ENCODE results near the gene ADSL. TPM values are rescaled to one million over a fixed set of nuclear protein-coding genes. Genes with fewer than 3 reads are reported as not detected.

Gene ADSL
- total RNA-seq, 1 donor = 155 TPM

GRCh38 chr22:40408718-40409612 lies 62.7 kb downstream of the ADSL start:
- H3K36me3 ChIP-seq (ENCODE audit: insufficient read depth, low read length) = peaks cover 63% of the 10 kb centered on the region
- peak; percentile 82 for DNase-seq (ENCODE audit: insufficient read length, low spot score, missing footprints)
- no peaks in the 10 kb centered on the region for H3K9me3 ChIP-seq (ENCODE audit: low read depth, low read length)
- H3K79me2 ChIP-seq (ENCODE audit: insufficient read depth, low read length) = no peaks in the 10 kb centered on the region
- TF ChIP-seq CTCF (IDR thresholded peaks at IDR 0.05; ENCODE audit: extremely low read depth, low read depth, low read length) = no peak
- no peak overlapping the region for H2AFZ ChIP-seq (ENCODE audit: low read length)
- H4K20me1 ChIP-seq (ENCODE audit: insufficient read depth, low read length) = peaks cover 5% of the 10 kb centered on the region
- no peak overlapping the region for H3K4me2 ChIP-seq (ENCODE audit: insufficient read depth, low read length)
- no peak overlapping the region for H3K4me3 ChIP-seq (ENCODE audit: insufficient read depth, low read length)
- H3K4me1 ChIP-seq (ENCODE audit: insufficient read depth, low read length) = no peaks in the 10 kb centered on the region
- no peak overlapping the region for H3K27ac ChIP-seq (ENCODE audit: low read depth, low read length)
- no peaks in the 10 kb centered on the region for H3K27me3 ChIP-seq (ENCODE audit: insufficient read depth, low read length)

GRCh38 chr22:40409613-40410113 lies 63.4 kb downstream of the ADSL start:
- DNase-seq (ENCODE audit: insufficient read length, low spot score, missing footprints) = no peak
- Histone ChIP-seq H3K36me3 (ENCODE audit: insufficient read depth, low read length) (peaks cover 56% of the 10 kb centered on the region), H2AFZ (ENCODE audit: low read length) (no peak overlapping the region), H3K4me2 (ENCODE audit: insufficient read depth, low read length) (no peak overlapping the region), H3K9me3 (ENCODE audit: low read depth, low read length) (no peaks in the 10 kb centered on the region), H3K79me2 (ENCODE audit: insufficient read depth, low read length) (no peaks in the 10 kb centered on the region), H3K27ac (ENCODE audit: low read depth, low read length) (no peak overlapping the region), H3K4me1 (ENCODE audit: insufficient read depth, low read length) (no peaks in the 10 kb centered on the region), H3K4me3 (ENCODE audit: insufficient read depth, low read length) (no peak overlapping the region), H4K20me1 (ENCODE audit: insufficient read depth, low read length) (peaks cover 5% of the 10 kb centered on the region), H3K27me3 (ENCODE audit: insufficient read depth, low read length) (no peaks in the 10 kb centered on the region)
- no peak for TF ChIP-seq CTCF (IDR thresholded peaks at IDR 0.05; ENCODE audit: extremely low read depth, low read depth, low read length)

GRCh38 chr22:40410272-40410671 lies 64.0 kb downstream of the ADSL start:
- Histone ChIP-seq H3K36me3 (ENCODE audit: insufficient read depth, low read length) (peaks cover 53% of the 10 kb centered on the region), H3K4me1 (ENCODE audit: insufficient read depth, low read length) (no peaks in the 10 kb centered on the region), H3K4me2 (ENCODE audit: insufficient read depth, low read length) (no peak overlapping the region), H3K4me3 (ENCODE audit: insufficient read depth, low read length) (no peak overlapping the region), H3K9me3 (ENCODE audit: low read depth, low read length) (no peaks in the 10 kb centered on the region), H4K20me1 (ENCODE audit: insufficient read depth, low read length) (peaks cover 5% of the 10 kb centered on the region), H3K79me2 (ENCODE audit: insufficient read depth, low read length) (no peaks in the 10 kb centered on the region), H3K27ac (ENCODE audit: low read depth, low read length) (no peak overlapping the region), H2AFZ (ENCODE audit: low read length) (no peak overlapping the region), H3K27me3 (ENCODE audit: insufficient read depth, low read length) (no peaks in the 10 kb centered on the region)
- no peak for TF ChIP-seq CTCF (IDR thresholded peaks at IDR 0.05; ENCODE audit: extremely low read depth, low read depth, low read length)
- DNase-seq (ENCODE audit: insufficient read length, low spot score, missing footprints) = peak; percentile 92

GRCh38 chr22:40410731-40411505 lies 64.6 kb downstream of the ADSL start:
- DNase-seq (ENCODE audit: insufficient read length, low spot score, missing footprints) = peak; percentile 91
- Histone ChIP-seq H4K20me1 (ENCODE audit: insufficient read depth, low read length) (peaks cover 5% of the 10 kb centered on the region), H3K36me3 (ENCODE audit: insufficient read depth, low read length) (peaks cover 49% of the 10 kb centered on the region), H3K4me2 (ENCODE audit: insufficient read depth, low read length) (no peak overlapping the region), H3K27ac (ENCODE audit: low read depth, low read length) (no peak overlapping the region), H3K79me2 (ENCODE audit: insufficient read depth, low read length) (no peaks in the 10 kb centered on the region), H2AFZ (ENCODE audit: low read length) (no peak overlapping the region), H3K4me3 (ENCODE audit: insufficient read depth, low read length) (no peak overlapping the region), H3K4me1 (ENCODE audit: insufficient read depth, low read length) (no peaks in the 10 kb centered on the region), H3K9me3 (ENCODE audit: low read depth, low read length) (no peaks in the 10 kb centered on the region), H3K27me3 (ENCODE audit: insufficient read depth, low read length) (no peaks in the 10 kb centered on the region)
- no peak for TF ChIP-seq CTCF (IDR thresholded peaks at IDR 0.05; ENCODE audit: extremely low read depth, low read depth, low read length)

All from osteoblast (primary cell).